HG02678 (cell line): Measurements from ENCODE around the gene KCTD20.

Source experiments
- ATAC-seq: cut with Tn5 transposase; IDR thresholded peaks from one replicate; pipeline ENCODE4 v1.9.1; 2021; ENCODE audit warnings: mild to moderate bottlenecking, moderate library complexity; ENCODE audit not compliant: unreplicated experiment

The KCTD20 gene

GRCh38 chr6:36525346-36525745 lies 82.5 kb downstream of the KCTD20 start:
- ATAC-seq: no peak

GRCh38 chr6:36526066-36526465 lies 83.3 kb downstream of the KCTD20 start:
- no peak for ATAC-seq

DNA sequence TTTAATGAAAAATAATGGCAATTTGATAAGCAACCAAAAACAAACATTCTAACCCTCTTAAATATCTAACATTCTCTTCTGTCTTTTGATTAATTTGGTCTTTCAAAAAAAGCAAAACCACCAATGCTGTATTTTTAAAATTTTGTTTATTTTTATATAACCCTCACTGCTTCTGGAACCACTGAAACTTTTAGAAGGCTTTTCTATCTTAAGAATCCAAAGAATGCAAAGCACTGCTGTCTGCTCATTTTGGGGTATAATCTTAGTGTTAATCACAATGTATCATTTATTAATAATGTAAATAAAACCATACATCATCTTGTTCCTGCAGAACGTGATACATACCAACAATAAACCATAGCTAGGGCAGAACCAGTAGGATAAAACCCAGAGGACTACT lies 90.5 kb downstream of the KCTD20 start:
- ATAC-seq: no peak

- no peak for ATAC-seq
Measured at GRCh38 chr6:36536873-36537547, 94.2 kb downstream of the KCTD20 start.

- no peak for ATAC-seq
Measured at GRCh38 chr6:36539814-36540568, 97.2 kb downstream of the KCTD20 start.
